Neural crest cell (in vitro differentiated cells): ENCODE data around the gene NFE2L1. TPM values are rescaled to one million over a fixed set of nuclear protein-coding genes. Genes with fewer than 3 reads are reported as not detected.

ENCODE experiments used
- DNase-seq: peaks from one replicate; pipeline ENCODE4 v3.0.0; 2021; ENCODE audit warnings: low read depth, mixed read lengths, low spot score
- H3K27ac Mint-ChIP-seq: one replicate; pipeline ENCODE4 v1.8.0; 2021; ENCODE audit warnings: mild to moderate bottlenecking, mixed read lengths; ENCODE audit not compliant: unreplicated experiment
- H3K27me3 Mint-ChIP-seq: 2 replicates; pipeline ENCODE4 v1.8.0; 2021; ENCODE audit warnings: low read depth, mild to moderate bottlenecking, mixed read lengths
- H3K36me3 Mint-ChIP-seq: 2 replicates; pipeline ENCODE4 v1.8.0; 2021; ENCODE audit warnings: low read depth, mild to moderate bottlenecking, mixed read lengths
- H3K4me1 Mint-ChIP-seq: 2 replicates; pipeline ENCODE4 v1.8.0; 2021; ENCODE audit warnings: mixed read lengths
- H3K4me3 Mint-ChIP-seq: one replicate; pipeline ENCODE4 v1.8.0; 2021; ENCODE audit warnings: mild to moderate bottlenecking, mixed read lengths
- H3K9me3 Mint-ChIP-seq: 2 replicates; pipeline ENCODE4 v1.8.0; 2021; ENCODE audit warnings: mixed read lengths
- CTCF ChIP-seq: fragments of 200-600 bp; sonication (generic); conservative IDR thresholded peaks from 2 replicates; pipeline ENCODE4 v1.5.0; 2021; ENCODE audit warnings: antibody characterized with exemption, mild to moderate bottlenecking
- total RNA-seq: library from RNA; stranded (reverse); gene quantifications from 2 replicates; pipeline ENCODE4 v1.2.1, GENCODE V29; 2021

Gene NFE2L1
- total RNA-seq, 1 donor from 2014 or later: 121 TPM

- Mint-ChIP-seq H3K27me3 (no peaks in the 10 kb centered on the region), H3K27ac (no peak overlapping the region), H3K9me3 (no peaks in the 10 kb centered on the region), H3K4me1 (peaks cover 44% of the 10 kb centered on the region), H3K36me3 (peaks cover 1% of the 10 kb centered on the region), H3K4me3 (peak overlapping the region; percentile 90)
- TF ChIP-seq CTCF: no peak
- DNase-seq: no peak
Observed at GRCh38 chr17:48045316-48046001, 2.7 kb upstream of the NFE2L1 start.

DNA sequence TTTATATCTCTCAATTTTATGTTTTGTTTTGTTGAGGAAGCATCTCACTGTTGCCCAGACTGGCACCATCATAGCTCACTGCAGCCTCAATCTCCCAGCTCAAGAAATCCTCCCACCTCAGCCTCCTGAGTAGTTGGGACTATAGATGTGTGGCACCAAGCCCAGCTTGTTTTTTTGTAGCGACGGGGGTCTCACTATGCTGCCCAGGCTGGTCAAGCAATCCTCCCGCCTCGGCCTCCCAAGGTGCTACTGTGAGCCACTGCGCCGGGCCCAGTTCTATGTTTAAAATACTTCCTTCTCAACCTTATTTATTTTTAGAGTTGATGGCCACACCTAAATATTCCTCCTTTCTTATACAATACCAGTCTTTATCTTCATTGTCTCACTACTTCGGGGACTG is 1.9 kb upstream of the NFE2L1 start:
- H3K36me3 Mint-ChIP-seq: peaks cover 5% of the 10 kb centered on the region
- no peaks in the 10 kb centered on the region for H3K27me3 Mint-ChIP-seq
- DNase-seq: no peak
- H3K9me3 Mint-ChIP-seq: no peaks in the 10 kb centered on the region
- H3K27ac Mint-ChIP-seq: no peak overlapping the region
- no peak for TF ChIP-seq CTCF
- H3K4me3 Mint-ChIP-seq: peak overlapping the region; percentile 90
- H3K4me1 Mint-ChIP-seq: peaks cover 52% of the 10 kb centered on the region

GRCh38 chr17:48047113-48047740 is 932 bp upstream of the NFE2L1 start:
- no peak for DNase-seq
- peaks cover 61% of the 10 kb centered on the region for H3K4me1 Mint-ChIP-seq
- no peaks in the 10 kb centered on the region for H3K9me3 Mint-ChIP-seq
- peaks cover 5% of the 10 kb centered on the region for H3K36me3 Mint-ChIP-seq
- peak overlapping the region; percentile 90 for H3K4me3 Mint-ChIP-seq
- no peak for TF ChIP-seq CTCF
- H3K27me3 Mint-ChIP-seq: no peaks in the 10 kb centered on the region
- H3K27ac Mint-ChIP-seq: peak overlapping the region; percentile 98

- Mint-ChIP-seq H3K9me3 (no peaks in the 10 kb centered on the region), H3K4me1 (peaks cover 72% of the 10 kb centered on the region), H3K36me3 (peaks cover 5% of the 10 kb centered on the region), H3K27me3 (no peaks in the 10 kb centered on the region), H3K4me3 (peak overlapping the region; percentile 90), H3K27ac (peak overlapping the region; percentile 70)
- DNase-seq: peak; percentile 67
- TF ChIP-seq CTCF: no peak
Observed at GRCh38 chr17:48048384-48049126, 396 bp downstream of the NFE2L1 start.

GRCh38 chr17:48051283-48051682 is 3.1 kb downstream of the NFE2L1 start:
- no peaks in the 10 kb centered on the region for H3K9me3 Mint-ChIP-seq
- no peaks in the 10 kb centered on the region for H3K27me3 Mint-ChIP-seq
- peaks cover 89% of the 10 kb centered on the region for H3K4me1 Mint-ChIP-seq
- H3K36me3 Mint-ChIP-seq: peaks cover 7% of the 10 kb centered on the region
- H3K4me3 Mint-ChIP-seq: peak overlapping the region; percentile 86
- DNase-seq: no peak
- H3K27ac Mint-ChIP-seq: no peak overlapping the region
- TF ChIP-seq CTCF: no peak
